Activated CD4-positive, alpha-beta T cell treated with anti-CD3 and anti-CD28 coated beads, Interleukin-2, amount 50 U/mL, for 16 hours (primary cell): Measurements from ENCODE around the gene WTAP.
A peak's percentile ranks its signal among the peaks of the same experiment; 100 is the strongest.
"Not testable (repeated sequence)": the region's sequence is repeated elsewhere in the genome, so short reads cannot be mapped to it uniquely, and the experiment has no call there.

ENCODE experiments used
- DNase-seq: peaks from one replicate; pipeline ENCODE4 v3.0.0-alpha.2; 2020

Gene WTAP

DNA sequence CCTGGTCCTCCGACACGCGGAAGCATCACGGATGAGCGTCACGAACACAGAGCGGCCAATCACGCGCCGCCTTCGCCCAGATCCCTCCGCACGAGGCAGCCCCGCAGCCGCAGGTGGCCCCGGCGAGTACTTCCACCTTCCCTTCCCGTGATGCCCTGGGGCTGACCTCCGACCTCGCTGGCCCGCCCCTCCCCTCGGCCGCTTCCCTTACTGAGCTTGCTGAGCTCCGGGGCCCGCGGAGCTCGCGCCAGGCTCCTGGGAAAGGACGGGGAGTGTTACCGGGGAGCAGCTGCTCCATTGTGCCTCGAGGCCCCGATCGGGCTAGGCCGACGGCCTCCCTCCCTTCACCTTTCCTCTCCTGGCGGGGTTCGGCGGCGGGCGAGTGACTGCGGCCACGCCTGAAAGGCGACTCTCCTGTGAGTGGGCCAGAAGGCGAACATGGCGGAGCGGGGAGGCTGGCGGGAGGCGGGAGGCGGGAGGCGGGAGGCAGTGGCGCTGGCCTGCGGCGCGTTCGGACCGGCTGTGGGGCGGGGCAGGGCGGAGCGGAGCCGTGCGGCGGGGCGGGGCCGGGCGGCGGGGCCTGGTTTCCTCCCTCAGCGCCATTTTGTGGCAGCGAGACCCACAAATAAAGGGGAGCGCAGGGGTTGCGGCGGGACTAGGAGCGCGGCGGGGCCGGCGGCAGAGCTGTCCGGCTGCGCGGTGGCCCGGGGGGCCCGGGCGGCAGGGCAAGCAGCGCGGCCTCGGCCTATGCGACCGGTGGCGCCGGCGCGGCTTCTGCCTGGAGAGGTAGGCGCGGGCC is at the start of gene WTAP:
TSS of gene WTAP (plus strand) at position 589 of the 799 bp plus-strand sequence. CDS start 8,760 bp downstream, outside the sequence.
- DNase-seq = peak; percentile 97

DNA sequence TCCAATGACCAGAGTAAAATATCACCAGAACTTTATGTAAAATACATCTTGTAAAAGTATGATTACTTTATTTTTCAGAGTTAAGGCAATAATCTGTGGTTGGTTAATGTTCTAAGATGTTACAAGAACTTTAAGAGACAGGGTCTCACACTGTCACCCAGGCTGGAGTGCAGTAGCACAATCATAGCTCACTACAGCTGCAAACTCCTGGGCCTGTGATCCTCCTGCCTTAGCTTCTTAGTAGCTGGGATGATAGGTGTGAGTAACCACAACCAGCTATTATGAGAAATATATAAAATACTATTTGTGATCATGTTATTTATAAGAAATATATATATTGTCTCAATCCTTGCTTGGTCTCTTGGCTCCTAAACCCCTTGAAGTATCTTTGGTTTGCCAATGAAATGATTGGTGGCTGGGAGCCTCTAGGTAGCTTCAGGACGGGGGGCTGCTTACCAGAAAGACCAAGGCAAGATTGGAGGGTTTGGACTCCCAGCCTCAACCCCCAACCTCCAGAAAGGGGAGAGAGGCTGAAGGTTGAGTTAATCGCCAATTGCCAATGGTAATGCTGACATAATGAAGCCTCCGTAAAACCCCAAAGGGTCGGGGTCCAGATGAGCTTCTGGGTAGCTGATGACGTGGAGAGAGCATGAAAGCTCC is 49.7 kb upstream of the WTAP start:
- DNase-seq = no peak

DNA sequence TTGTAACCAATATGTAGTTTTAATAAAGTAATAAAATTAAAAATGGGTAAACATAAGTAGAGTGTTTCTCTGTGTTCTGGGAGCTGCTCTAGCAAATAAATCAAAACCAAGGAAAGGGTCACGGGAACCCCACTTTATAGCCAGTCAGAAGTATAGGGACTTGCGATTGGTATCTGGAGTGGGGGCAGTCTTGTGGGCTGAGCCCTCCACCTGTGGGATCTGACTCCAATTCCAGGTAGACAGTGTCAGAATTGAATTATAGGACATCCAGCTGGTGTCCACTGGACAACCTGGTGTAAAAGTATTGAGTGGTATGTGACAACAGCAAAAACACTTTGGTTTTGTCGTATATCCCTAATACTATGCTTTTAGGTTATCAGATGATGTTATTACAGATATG is 48.7 kb upstream of the WTAP start:
- DNase-seq = no peak

DNA sequence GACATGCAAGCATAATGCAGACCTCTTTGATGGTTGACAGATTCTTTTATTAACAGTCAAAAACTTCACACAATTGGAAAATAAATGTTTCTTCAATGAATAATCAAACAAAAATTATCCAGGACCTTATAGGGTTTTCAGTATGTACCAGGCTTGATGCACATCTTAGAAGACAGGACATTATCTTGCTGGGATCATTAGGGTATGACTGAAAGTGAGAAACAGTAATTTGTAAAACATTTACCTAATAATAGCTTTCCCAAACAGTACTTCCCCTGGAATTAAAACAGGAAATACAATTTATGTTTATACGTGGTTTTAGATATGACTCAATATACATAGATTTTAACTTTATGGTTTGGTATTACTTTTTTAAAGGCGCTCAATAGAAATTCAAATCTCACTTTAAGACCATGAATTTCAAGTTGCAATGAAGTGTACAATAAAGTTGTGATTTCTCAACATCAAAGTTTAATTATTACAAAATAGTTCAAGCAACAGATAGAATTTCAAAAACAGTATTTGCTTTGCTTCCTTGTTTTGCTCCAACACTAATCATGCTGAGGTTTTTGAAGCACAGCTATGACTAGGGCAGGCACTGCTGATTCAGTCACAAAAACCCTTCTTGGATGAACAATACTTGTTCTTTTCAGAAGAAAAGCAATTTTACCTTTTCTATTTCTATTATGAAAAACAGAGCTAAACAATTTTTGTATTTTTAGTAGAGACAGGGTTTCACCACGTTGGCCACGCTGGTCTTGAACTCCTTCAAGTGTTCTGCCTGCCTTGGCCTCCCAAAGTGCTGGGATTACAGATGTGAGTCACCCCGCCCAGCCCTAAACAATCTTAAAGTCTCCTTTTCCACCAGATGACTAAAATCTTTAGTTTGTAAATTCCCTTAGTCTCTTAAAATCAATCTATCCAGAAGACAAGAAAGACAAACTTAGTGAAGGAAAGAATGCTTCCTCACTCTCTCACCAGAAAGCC is 47.9 kb upstream of the WTAP start:
- peak; percentile 56 for DNase-seq

DNA sequence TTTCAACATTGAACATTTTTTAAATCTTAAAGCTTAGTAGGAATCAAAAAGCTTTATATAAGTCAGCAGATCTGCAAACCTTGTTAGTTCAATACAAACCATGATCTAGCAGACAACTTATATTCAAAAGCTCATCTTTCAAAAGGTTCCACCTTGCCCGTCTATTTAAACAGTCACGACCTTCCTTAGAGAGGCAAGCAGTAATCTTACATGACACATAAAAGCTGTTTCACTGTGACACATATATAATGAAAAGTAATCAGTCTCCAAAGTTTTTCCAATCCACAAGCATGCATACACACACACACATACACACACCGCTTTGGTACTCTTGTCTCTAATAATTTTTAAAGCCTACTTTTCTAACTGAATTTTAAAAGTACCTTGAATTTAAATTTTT is 47.2 kb upstream of the WTAP start:
- DNase-seq = peak; percentile 35

GRCh38 chr6:159681191-159681880 is 46.0 kb upstream of the WTAP start:
- DNase-seq = no peak

DNA sequence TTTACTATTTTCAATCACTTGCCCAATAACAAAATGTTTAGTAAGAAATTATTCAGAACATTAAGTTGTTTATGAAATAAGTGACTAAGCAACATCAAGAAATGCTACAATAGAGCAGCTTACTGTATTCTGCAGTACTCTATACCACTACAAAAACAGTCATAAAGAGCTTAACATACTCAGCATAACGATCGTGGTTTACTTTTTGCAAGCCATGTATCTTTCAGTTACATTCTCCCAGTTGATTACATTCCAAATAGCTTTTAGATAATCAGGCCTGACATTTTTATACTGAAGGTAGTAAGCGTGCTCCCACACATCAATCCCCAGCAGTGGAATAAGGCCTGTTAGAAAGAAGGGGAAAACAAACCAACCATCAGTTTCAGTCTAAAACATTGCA is 45.0 kb upstream of the WTAP start:
- peak; percentile 30 for DNase-seq

DNA sequence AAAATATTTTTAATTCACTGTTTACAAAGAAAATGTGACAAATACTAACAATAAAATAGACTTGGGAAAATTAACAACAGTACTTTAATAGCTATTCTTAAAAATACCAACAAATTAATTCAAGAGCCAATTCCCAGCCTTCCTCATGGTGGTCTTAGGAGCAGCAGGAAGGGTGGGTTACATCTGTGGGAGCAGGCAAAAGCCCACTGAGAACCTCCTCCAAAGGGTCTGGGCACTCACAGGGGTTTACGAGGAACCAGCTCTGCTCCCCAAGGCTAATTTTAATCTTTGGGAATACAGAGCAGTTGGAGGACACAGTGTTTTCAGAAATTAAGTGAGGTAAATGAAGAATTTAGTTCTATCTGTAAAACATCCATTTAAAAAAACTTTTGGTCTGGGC is 44.5 kb upstream of the WTAP start:
- no peak for DNase-seq

DNA sequence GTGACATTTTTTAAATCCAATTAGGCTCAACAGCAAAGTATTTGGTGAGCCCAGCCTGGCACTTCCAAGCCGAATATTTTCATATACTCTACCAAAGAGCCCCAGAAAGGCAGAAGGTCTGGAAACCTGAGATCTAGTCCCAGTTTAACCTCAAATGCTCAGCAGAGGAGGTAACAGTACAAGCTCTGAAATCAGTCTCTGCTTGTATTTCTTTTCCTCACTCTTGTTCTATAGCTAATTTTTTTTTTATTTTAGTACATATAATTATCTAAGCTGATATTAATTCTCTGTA is 43.3 kb upstream of the WTAP start:
- DNase-seq = no peak

- DNase-seq = no peak
Observed at GRCh38 chr6:159686040-159686439, 41.3 kb upstream of the WTAP start.

- peak; percentile 40 for DNase-seq
Observed at GRCh38 chr6:159686703-159687102, 40.6 kb upstream of the WTAP start.

- no peak for DNase-seq
Observed at GRCh38 chr6:159687341-159687740, 40.0 kb upstream of the WTAP start.

GRCh38 chr6:159688266-159688905 is 38.9 kb upstream of the WTAP start:
- DNase-seq = no peak

- no peak for DNase-seq
Observed at GRCh38 chr6:159689001-159689400, 38.3 kb upstream of the WTAP start.

GRCh38 chr6:159690135-159690534 is 37.2 kb upstream of the WTAP start:
- DNase-seq = not testable (repeated sequence)

- peak; percentile 69 for DNase-seq
Observed at GRCh38 chr6:159691133-159691962, 36.0 kb upstream of the WTAP start.

DNA sequence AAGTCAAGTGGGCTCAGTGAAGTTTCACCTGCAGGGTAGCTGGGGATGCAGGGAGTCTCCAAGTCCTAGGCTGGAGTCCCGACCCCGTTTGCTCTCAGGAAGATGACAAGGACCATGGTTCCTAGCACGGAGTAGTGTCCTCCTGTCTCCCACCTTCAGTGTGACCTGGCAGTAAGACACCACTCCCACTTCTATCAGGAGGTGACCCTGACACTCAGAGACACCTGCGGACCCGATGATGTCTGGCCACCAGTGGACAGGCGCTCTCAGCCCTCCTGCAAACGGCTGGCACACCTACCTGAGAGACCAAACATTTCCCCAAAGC is 35.4 kb upstream of the WTAP start:
- DNase-seq = no peak

GRCh38 chr6:159692303-159693127 is 34.8 kb upstream of the WTAP start:
- DNase-seq = peak; percentile 61

DNA sequence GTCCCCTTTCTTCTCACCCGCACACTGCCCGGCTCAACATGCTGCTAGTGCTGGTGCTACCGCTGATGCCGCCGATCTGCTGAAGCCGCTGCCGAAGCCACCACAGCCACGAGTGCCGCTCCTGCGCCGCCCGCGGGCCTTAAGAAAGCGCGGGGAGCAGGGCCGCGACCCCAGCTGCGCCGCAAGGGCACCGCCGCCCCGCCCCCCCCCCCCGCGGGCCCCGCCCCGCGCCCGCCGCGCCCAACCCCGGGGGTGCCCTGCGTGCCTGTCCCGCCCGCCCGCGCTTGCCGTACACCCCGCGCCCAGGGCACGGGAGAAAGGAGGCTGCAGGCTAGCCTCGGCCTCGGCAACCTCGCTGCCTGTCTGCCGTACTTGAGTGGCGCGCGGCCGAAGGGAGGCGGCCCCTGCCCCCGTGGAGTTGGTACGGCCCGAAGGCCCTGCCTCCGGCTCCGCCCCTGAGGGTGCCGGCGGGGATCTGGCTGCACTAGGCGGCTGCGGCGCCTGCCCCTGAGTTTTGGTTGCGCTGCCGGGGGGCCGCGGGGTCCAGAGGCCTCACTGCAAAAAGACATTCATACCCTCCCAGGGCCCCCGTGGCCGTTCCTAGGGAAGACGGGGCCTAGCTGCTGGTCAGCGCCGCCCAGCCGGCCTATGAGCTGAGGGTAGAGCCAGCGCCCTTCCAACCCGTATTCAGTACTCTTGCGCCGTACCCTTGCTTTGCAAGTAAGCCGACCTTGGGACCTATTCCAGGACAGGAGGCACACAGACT is 34.0 kb upstream of the WTAP start, which contains the start of gene SOD2:
TSS of gene SOD2 (minus strand) at position 114 of the 766 bp plus-strand sequence. CDS start at position 40, 74 bp downstream.
- DNase-seq = peak; percentile 86
